Heart right ventricle (tissue), 16 donors: ENCODE data around the gene MPP2. TPM values are rescaled to one million over a fixed set of nuclear protein-coding genes. Genes with fewer than 3 reads are reported as not detected.

ENCODE experiments used
- ATAC-seq, 8 donors: fragments of 200-7000 bp; cut with Tn5 transposase; one replicate each; pipeline ENCODE4 v1.9.1; 2020; ENCODE audit warnings: mild to moderate bottlenecking in 8 of 8, moderate library complexity in 8 of 8, moderate number of reproducible peaks in 1 of 8
- DNase-seq, 2 donors: peaks; one replicate each; pipeline ENCODE4 v3.0.0-alpha.2; 2020
- H3K27ac ChIP-seq, 10 donors: fragments of 200-600 bp; sonication (generic) in 2 of 10; one replicate each; pipeline versions ENCODE4 v1.5.0 to v1.8.0; 2020 to 2022; ENCODE audit warnings: mild to moderate bottlenecking in 3 of 10
- H3K27me3 ChIP-seq, 7 donors: fragments of 200-600 bp; one replicate each; pipeline ENCODE4 v1.8.0; 2021 to 2022; ENCODE audit warnings: mild to moderate bottlenecking in 2 of 7
- H3K36me3 ChIP-seq, 9 donors: fragments of 200-600 bp; sonication (generic) in 1 of 9; one replicate each; pipeline versions ENCODE4 v1.5.0 to v1.8.0; 2020 to 2022; ENCODE audit warnings: mild to moderate bottlenecking in 2 of 9
- H3K4me1 ChIP-seq, 9 donors: fragments of 200-600 bp; sonication (generic) in 1 of 9; one replicate each; pipeline versions ENCODE4 v1.5.0 to v1.8.0; 2020 to 2022; ENCODE audit warnings: mild to moderate bottlenecking in 4 of 9
- H3K4me3 ChIP-seq, 10 donors: fragments of 200-600 bp; sonication (generic) in 2 of 10; one replicate each; pipeline versions ENCODE4 v1.5.0 to v1.8.0; 2020 to 2022; ENCODE audit warnings: mild to moderate bottlenecking in 7 of 10, moderate library complexity in 2 of 10
- H3K9me3 ChIP-seq, 11 donors: fragments of 200-600 bp in 10 of 11; sonication (generic) in 2 of 11; one replicate each; pipeline versions ENCODE4 v1.5.0 to v1.8.0; 2013 to 2022; ENCODE audit warnings: mild to moderate bottlenecking in 2 of 11, control low read depth in 1 of 11, moderate library complexity in 1 of 11
- CTCF ChIP-seq, 9 donors: fragments of 200-600 bp; sonication (generic) in 2 of 9; IDR thresholded peaks; one replicate each; pipeline versions ENCODE4 v1.5.0 to v1.8.0; 2021 to 2022; ENCODE audit warnings: antibody characterized with exemption in 9 of 9, mild to moderate bottlenecking in 5 of 9, moderate library complexity in 1 of 9
- WGBS, 2 donors: extraction: QIAGEN DNeasy Blood & Tissue Kit; methylation state at CpG; one replicate each; pipeline ENCODE4 v1.1.7; 2013; ENCODE audit warnings: inconsistent platforms in 1 of 2; 5-methylcytosine and 5-hydroxymethylcytosine counted together
- intact Hi-C, 10 donors: fragments of 100-400 bp; cut with DNase I; formaldehyde crosslinking; loops; one replicate each; pipeline versions ENCODE4 v1.11.1 to v1.14.2; 2022
- polyA plus RNA-seq, 2 donors: library from polyadenylated mRNA; stranded (reverse); fragments of 200-250 nt; gene quantifications; one replicate each; pipeline ENCODE4 v1.2.3, GENCODE V29; 2013
- total RNA-seq, 10 donors: library from RNA; stranded (reverse); fragmentation: NEBNext Ultra II Directional in 3 of 10; extraction: Animal tissue kit (Norgen Biotek cat#: 25700) in 3 of 10; gene quantifications; one replicate each; pipeline versions ENCODE4 v1.2.1 to v1.2.4, GENCODE V29; 2021 to 2023
- donor health status: Arrhythmogenic right ventricular cardiomyopathy.
- donor health status: ischemic (EF 13 %, LVEDD 7.1; RV severe dilation, severe dysfunction).
- donor health status: healthy with polysubstance abuse.
- donor health status: DM: no; HTN: yes; CAD: no.
- donor health status: DM: no; HTN: no; CAD: no.
- donor health status: ischemic (EF 25% LVEDD 6.9; RV normal size, moderate dysfunction).
- donor health status: ischemic (EF 25% LVEDD 5.7; RV mildly dilated, moderate dysfunction).
- donor health status: healthy.
- donor health status: DM: yes; HTN: yes; CAD: no.
- donor health status: Ischemic cardiomyopathy.
- donor health status: ischemic (EF 35%, LVEDD 5.7; RV mildly dilated, moderate dysfunction).
- donor health status: nonischemic (EF 11% LVEDD 7.7; RV severe dilation, severe dysfunction).
- donor health status: DM: yes; HTN: yes; CAD: no.
- donor health status: PGD.
- donor health status: ischemic (EF 29% LVEDD 5.4; RV normal size, mild dysfunction).
- donor health status: nonischemic (EF 23%, LVEDD 6.1; RV moderate dilation, normal function).

Gene MPP2
- total and polyA plus RNA-seq, 12 donors = 5.0 to 20.7 (median 12.9) TPM

GRCh38 chr17:43839670-43840108 is 67.6 kb downstream of the MPP2 start:
- H3K27me3 ChIP-seq = no peaks in the 10 kb centered on the region
- DNase-seq = no peak
- TF ChIP-seq CTCF (IDR thresholded peaks at IDR 0.05) = no peak
- ATAC-seq = peak in 2 of 8 donors; percentile 34 to 47
- intact Hi-C loops = loop anchor here in 7 of 10 donors (10.0 kb wide), 3 partner anchors 55 to 155 kb away; partner anchors contain the start of gene CFAP97D1 (in 2 of the 7)
- no peaks in the 10 kb centered on the region for H3K36me3 ChIP-seq
- H3K4me3 ChIP-seq = no peak overlapping the region
- H3K4me1 ChIP-seq = peaks cover 0 to 19% (median 9%) of the 10 kb centered on the region in 9 donors
- 30 to 43% methylated on average over 7 of the region's 7 CpGs for WGBS, 2 donors
- no peak overlapping the region for H3K27ac ChIP-seq
- H3K9me3 ChIP-seq = no peaks in the 10 kb centered on the region

- TF ChIP-seq CTCF (IDR thresholded peaks at IDR 0.05) = no peak
- 70 to 73% methylated on average over 2 of the region's 2 CpGs for WGBS, 2 donors
- no peak for ATAC-seq
These were observed 73.2 kb downstream of the MPP2 start for GRCh38 chr17:43834106-43834505.

DNA sequence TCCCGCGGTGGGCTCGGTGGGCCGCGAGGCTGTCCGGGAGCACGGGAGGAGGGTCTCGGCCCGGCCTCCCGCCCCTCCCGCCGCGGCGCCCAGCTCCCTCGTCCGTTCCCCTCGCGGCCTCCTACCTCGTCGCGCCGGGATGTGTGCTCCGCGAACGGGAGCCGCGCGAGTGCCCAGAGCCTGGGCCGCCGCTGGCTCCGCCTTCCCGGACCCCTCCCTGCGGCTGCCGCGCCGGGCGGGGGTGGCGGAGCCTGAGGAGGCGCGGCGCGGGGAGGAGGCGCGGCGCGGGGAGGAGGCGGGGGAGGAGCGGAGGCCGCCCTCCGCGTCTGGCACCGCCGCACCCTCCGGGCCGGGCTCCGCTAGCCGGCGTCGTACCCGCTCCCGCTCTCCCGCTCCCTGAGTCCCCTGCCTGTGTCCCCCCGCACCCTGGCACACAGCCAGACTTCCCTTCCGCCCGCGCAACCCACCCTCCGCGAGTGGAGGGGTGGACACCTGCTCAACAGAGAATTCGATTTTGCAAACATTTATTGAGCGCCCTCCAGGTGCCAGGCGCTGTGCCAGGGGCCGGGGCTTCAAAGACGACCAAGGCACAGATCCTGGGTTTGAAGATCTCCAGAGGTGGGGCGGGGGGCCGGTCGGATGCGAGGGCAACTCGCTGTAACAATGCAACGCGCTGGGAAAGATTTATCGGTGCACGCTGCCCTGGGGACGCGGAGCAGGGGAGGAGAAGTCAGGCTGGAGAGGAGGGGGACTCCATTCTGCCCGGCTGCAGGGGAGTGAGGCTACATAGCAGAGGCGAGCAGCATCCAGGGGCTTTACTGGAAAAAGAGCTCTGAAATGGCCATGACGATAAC is 74.1 kb downstream of the MPP2 start, which contains the start of gene MPP3:
TSS of gene MPP3 (minus strand) at position 171 of the 854 bp plus-strand sequence. CDS start 1,240 bp downstream, outside the sequence.
- ATAC-seq (peak; percentile 68 to 93 (median 80)), DNase-seq (peak; percentile 58 to 76)
- Histone ChIP-seq H3K9me3 (no peaks in the 10 kb centered on the region), H3K4me3 (peak within 1 kb of the TSS; percentile 56 to 85 (median 72)), H3K27ac (peak within 1 kb of the TSS; percentile 68 to 91 (median 85)), H3K4me1 (peaks cover 2 to 49% (median 27%) of the 10 kb centered on the region in 9 donors), H3K36me3 (peaks cover 0 to 25% (median 0%) of the 10 kb centered on the region in 9 donors), H3K27me3 (peaks cover 0 to 25% (median 0%) of the 10 kb centered on the region in 7 donors)
- TF ChIP-seq CTCF (IDR thresholded peaks at IDR 0.05) = no peak
- intact Hi-C loops = loop anchor here in 6 of 10 donors (2.0 to 5.0 kb wide), 3 partner anchors 51 to 56 kb away; partner anchors contain the start of genes DUSP3 (in 4 of the 6) and CFAP97D1 (in 2 of the 6)
- 2 to 3% methylated on average over 58 to 79 of the region's 87 CpGs for WGBS, 2 donors

More at GRCh38 chr17:43834106-43834505, 73.2 kb downstream of the MPP2 start:
- intact Hi-C loops = loop anchor here in 5 of 10 donors (5.0 kb wide), 2 partner anchors 52 to 57 kb away; partner anchors contain the start of genes DUSP3 (in 3 of the 5) and CFAP97D1 (in 2 of the 5)
- no peak for DNase-seq
- Histone ChIP-seq H3K27ac (no peak overlapping the region), H3K4me3 (no peak overlapping the region), H3K4me1 (peaks cover 2 to 40% (median 21%) of the 10 kb centered on the region in 9 donors), H3K9me3 (no peaks in the 10 kb centered on the region), H3K27me3 (peaks cover 0 to 25% (median 0%) of the 10 kb centered on the region in 7 donors), H3K36me3 (peaks cover 0 to 15% (median 0%) of the 10 kb centered on the region in 9 donors)
